GM13976 (cell line): ENCODE results near the gene NRM.
"Not testable (repeated sequence)": the region's sequence is repeated elsewhere in the genome, so short reads cannot be mapped to it uniquely, and the experiment has no call there.

Source experiments
- DNase-seq: peaks from one replicate; pipeline ENCODE4 v3.0.0; 2012; ENCODE audit warnings: low spot score
- in situ Hi-C: fragments of 300-500 bp; cut with MboI; formaldehyde crosslinking; loops from one replicate; pipeline ENCODE4 v1.12.0; 2022; ENCODE audit warnings: low sequenced_read_pairs, mixed read lengths, inconsistent platforms; ENCODE audit not compliant: unreplicated experiment
- TF ChIP-seq, protein P1 (sequence below): IDR thresholded peaks from 2 replicates; pipeline ENCODE4 v1.5.1; 2012; ENCODE audit warnings: borderline replicate concordance, mild to moderate bottlenecking; ENCODE audit not compliant: insufficient read depth; ENCODE audit errors: extremely low read depth, missing control alignments, control extremely low read depth

Gene NRM

DNA sequence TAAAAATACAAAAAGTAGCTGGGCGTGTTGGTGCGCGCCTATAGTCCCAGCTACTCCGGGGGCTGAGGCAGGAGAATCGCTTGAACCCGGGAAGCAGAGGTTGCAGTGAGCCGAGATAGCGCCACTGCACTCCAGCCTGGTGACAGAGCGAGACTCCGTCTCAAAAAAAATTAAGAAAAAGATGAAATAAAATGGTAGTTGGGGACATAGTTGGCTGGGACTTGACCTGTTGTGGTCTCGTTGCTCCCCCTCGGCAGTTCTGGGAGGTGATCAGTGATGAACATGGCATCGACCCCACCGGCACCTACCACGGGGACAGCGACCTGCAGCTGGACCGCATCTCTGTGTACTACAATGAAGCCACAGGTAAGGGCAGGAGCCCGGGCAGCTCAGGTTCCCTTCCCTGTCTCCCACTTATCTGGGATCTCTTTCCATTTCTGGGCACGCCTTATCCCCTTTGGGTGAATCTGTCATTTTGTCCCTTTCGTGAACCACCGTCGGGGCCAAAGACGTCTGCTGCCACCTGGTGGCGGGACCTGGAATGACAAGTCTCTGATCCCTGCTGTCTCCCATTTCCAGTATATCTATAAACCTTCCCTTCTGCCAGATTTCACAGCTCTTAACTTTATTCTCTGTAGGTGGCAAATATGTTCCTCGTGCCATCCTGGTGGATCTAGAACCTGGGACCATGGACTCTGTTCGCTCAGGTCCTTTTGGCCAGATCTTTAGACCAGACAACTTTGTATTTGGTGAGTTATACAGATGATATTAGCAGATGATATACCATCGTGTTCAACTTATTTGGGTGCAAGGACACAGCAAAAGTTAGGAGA, 31.7 kb upstream of the NRM start:
- in situ Hi-C loops: no loop called here

DNA sequence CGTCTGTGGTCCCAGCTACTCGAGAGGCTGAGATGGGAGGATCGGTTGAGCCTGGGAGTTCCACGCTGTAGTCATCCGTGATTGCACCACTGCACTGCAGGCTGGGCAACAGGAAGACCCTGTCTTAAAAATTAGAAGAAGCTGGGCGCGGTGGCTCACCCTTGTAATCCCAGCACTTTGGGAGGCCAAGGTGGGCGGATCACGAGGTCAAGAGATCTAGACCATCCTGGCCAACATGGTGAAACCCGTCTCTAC, 31.2 kb upstream of the NRM start:
- in situ Hi-C loops, DNase-seq: not testable (repeated sequence)

More for the DNA sequence above, 31.7 kb upstream of the NRM start:
- DNase-seq: peak; percentile 70
- TF ChIP-seq, protein P1, sequence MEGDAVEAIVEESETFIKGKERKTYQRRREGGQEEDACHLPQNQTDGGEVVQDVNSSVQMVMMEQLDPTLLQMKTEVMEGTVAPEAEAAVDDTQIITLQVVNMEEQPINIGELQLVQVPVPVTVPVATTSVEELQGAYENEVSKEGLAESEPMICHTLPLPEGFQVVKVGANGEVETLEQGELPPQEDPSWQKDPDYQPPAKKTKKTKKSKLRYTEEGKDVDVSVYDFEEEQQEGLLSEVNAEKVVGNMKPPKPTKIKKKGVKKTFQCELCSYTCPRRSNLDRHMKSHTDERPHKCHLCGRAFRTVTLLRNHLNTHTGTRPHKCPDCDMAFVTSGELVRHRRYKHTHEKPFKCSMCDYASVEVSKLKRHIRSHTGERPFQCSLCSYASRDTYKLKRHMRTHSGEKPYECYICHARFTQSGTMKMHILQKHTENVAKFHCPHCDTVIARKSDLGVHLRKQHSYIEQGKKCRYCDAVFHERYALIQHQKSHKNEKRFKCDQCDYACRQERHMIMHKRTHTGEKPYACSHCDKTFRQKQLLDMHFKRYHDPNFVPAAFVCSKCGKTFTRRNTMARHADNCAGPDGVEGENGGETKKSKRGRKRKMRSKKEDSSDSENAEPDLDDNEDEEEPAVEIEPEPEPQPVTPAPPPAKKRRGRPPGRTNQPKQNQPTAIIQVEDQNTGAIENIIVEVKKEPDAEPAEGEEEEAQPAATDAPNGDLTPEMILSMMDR: peak; percentile 89

DNA sequence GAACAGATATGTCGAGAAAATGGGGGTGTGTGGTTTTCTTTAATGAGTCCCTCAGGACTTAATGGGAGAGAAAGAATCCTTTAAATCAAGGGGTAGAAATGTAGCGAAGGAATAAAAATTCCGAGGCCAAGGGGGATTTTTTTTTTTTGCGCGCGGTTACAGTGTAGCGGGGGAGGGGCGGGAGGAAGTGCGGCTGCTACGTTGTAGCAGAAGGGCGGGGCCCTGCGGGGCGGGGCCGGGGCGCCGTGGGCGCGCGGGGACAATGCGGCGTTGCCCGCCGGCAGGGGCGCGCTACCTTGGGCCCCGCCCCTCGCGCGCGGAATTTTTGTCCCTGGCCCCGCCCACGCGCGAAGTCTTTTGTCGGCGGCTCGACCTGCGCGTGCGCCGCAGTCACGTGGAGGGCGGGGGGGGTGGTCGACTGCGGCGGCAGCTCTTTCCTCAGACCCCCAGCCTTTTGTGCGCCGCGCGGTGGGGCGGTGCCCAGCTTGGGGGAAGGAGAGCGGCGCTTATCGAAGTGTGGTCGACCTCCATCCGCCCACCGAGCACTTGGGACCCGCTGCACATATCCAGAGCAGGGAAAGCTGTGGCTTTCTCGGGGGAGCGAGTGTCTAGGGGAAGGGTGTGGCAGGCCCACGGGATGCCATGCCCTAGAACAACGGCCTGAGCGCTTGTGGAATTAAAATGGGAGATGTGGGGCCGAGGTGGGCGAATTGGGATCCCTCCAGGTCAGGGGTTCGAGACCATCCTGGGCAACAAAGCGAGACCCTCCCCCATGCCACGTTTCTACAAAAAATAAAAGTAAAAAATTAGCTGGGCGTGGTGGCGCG, 30.6 kb upstream of the NRM start:
- TF ChIP-seq, protein P1: peak; percentile 25
- peak; percentile 92 for DNase-seq
- in situ Hi-C loops: no loop called here

DNA sequence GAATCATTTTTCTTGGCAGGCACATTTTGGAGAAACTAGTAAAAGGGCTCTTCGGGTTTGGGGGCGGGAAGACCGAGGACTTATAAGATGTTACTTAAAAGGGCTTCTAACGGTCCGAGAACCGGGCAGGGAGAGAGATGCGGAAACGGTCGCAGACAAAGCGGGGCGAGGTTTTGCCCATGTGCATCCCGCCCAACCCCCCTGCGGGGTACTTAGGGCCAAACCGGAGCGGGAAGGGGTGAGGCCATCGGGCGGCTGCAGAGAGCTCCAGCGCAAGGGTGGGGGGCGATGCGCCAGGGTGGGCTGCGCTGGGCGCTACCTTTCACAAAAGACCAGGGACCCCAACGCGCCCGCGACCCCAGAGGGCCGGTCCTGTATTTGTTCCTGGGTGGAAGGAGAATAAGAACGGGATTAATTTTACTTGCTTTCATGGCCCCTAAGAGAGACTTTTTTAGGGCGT, 30.0 kb upstream of the NRM start:
- in situ Hi-C loops: no loop called here
- no peak for DNase-seq
- TF ChIP-seq, protein P1: no peak

DNA sequence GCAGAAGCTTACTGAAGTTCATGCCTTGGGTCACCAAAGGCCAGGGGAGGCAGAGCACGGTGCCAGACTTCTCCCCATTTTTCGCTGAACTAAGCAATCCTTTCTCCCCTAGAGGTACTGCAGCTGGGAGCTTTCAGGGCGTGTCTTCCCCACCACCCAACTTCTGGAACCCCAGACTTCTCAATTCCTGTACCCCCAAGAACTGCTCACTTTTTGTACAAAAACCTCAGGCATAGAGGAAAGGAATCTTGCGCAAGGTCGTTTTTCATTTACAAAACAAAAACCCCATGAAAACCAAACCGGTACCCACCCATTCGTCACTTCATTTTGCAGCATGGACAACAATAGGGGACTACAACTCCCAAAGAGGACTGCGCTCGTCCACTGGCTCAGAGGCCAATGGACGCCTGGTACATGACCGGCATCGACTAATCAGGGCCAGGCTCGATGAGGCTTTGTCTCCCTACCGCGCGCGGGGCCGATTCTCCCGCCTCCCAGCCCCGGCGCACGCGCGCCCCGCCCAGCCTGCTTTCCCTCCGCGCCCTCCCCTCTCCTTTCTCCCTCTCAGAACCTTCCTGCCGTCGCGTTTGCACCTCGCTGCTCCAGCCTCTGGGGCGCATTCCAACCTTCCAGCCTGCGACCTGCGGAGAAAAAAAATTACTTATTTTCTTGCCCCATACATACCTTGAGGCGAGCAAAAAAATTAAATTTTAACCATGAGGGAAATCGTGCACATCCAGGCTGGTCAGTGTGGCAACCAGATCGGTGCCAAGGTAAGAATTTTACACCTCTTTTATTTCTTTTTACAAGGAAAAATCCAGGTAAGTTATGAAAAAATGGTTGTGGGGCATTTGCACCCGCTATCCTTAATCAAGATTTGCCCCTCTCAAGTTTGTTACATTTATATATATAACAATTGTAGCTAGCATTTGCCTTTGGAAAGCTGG, 29.3 kb upstream of the NRM start, which contains the start of gene TUBB:
Gene TUBB, plus strand, starts transcription at position 562 of the 947 bp plus-strand sequence. Its CDS starts 155 bp downstream, at position 717.
- TF ChIP-seq, protein P1: no peak
- DNase-seq: peak; percentile 88
- in situ Hi-C loops: no loop called here

DNA sequence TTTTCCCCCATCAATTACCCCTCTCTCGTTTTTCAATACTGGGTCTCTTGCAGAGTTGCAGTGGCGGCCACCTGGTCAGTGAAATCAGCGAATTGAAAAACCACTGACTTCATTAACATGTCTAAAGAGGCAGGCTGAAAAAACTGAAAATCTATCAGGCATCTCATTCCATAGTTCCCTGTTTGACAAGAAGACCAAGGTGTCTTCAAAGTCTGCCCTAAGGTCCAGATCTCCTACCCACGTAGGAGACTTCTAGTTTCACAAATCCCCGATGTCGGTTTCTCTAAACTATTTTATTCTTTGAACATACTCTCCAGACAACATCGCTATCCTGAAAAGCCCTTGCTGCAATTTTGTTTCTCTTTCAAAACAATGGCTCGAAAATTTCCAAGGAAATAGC, 28.6 kb upstream of the NRM start:
- DNase-seq: no peak
- in situ Hi-C loops: no loop called here
- TF ChIP-seq, protein P1: no peak

DNA sequence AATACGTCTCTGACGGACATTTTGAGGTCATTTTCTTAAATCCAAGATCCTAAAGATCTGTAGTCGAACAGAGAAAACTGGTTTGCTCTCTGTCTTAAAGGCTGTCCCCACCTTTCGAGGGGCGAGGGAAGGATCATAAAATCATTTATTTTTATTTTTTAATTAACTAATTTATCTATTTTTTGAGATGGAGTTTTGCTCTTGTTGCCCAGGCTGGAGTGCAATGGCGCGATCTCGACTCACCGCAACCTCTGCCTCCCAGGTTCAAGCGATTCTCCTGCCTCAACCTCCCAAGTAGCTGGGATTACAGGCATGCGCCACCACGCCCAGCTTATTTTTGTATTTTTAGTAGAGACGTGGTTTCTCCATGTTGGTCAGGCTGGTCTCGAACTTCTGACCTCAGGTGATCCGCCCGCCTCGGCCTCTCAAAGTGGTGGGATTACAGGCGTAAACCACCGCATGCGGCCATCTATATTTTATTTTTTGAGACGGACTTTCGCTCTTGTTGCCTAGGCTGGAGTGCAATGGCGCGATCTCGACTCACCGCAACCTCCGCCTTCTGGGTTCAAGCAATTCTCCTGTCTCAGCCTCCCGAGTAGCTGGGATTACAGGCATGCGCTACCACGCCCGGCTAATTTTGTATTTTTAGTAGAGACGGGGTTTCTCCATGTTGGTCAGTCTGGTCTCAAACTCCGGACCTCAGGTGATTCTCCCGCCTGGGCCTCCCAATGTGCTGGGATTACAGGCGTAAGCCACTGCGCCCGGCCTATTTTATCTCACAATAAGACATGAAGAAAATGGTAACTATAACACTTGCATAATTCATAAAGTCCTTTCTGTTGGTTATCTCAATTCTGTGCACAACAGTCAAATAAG, 27.3 kb upstream of the NRM start:
- DNase-seq, in situ Hi-C loops: not testable (repeated sequence)
